Measurements from ENCODE around the gene MYEOV. TPM values are rescaled to one million over a fixed set of nuclear protein-coding genes. Genes with fewer than 3 reads are reported as not detected.
A peak's percentile ranks its signal among the peaks of the same experiment; 100 is the strongest.

MYEOV gene
- total RNA-seq, 1 experiment from 2014 or later: 182 TPM

DNA sequence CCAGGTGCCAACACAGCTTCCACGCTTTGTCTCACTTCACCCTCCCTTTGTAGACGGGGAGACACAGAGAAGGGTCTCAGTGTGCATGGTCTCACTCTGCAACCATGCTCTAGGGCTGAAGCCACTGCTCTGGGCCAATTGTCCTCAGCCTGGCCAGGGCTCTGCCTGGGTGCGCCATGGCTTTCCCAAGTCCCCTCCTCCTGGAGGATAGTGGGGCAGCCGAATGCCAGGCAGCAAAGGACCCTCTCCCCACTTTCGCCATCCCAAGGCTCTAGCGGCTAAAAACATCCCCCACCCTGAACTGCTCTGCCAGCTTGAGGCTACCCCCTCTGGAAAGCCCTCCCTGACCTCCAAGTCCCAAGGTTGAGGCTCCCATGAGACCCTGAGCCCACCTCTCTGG, 20.4 kb upstream of the MYEOV start:
- peak overlapping the region; percentile 90 for H3K27ac ChIP-seq
- POLR2A ChIA-PET (ENCODE audit: unreplicated experiment): no interaction called here
- intact Hi-C loops (cut with micrococcal nuclease; ENCODE audit: unreplicated experiment): no loop called here

DNA sequence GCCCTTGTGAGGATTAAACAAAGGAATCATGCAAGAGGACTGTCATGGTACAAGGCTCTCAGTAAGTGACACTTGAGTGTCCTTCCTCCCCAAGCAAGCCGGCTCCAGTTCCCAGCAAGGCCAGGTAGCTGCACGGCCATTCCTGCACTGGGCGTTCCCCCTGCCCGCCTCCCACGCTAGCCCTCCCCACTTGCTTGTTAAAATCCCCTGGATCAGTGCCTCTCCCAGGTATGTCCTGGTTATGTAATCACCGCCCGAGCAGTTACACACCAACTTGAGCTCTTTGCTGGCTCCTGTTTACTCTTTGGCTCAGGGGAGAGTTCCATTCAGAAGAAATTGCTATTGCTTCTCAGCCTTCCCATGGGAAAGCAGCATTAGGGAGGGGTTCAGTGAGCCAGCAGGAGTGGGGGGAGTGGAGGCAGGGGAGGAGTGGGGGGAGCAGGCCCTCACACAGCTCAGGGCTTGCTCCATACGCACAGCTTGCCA, 19.4 kb upstream of the MYEOV start:
- Histone ChIP-seq H3K4me2 (peak overlapping the region; percentile 63), H3K9me3 (ENCODE audit: insufficient read depth, low read depth) (no peaks in the 10 kb centered on the region), H3F3A (ENCODE audit: insufficient read depth, low read depth) (peaks cover 41% of the 10 kb centered on the region), H3K36me3 (ENCODE audit: low read depth) (no peaks in the 10 kb centered on the region), H4K20me1 (ENCODE audit: insufficient read depth) (no peaks in the 10 kb centered on the region), H3K4me3 (no peak overlapping the region), H3K79me2 (ENCODE audit: low read depth) (peaks cover 30% of the 10 kb centered on the region), H3K27ac (peak overlapping the region; percentile 90), H2AFZ (no peak overlapping the region), H3K27me3 (ENCODE audit: insufficient read depth, low read depth) (no peaks in the 10 kb centered on the region), H3K9me2 (ENCODE audit: insufficient read depth) (no peaks in the 10 kb centered on the region), H3K4me1 (replicated peaks; ENCODE audit: insufficient read depth) (peaks cover 65% of the 10 kb centered on the region)
- TF ChIP-seq, protein P1, sequence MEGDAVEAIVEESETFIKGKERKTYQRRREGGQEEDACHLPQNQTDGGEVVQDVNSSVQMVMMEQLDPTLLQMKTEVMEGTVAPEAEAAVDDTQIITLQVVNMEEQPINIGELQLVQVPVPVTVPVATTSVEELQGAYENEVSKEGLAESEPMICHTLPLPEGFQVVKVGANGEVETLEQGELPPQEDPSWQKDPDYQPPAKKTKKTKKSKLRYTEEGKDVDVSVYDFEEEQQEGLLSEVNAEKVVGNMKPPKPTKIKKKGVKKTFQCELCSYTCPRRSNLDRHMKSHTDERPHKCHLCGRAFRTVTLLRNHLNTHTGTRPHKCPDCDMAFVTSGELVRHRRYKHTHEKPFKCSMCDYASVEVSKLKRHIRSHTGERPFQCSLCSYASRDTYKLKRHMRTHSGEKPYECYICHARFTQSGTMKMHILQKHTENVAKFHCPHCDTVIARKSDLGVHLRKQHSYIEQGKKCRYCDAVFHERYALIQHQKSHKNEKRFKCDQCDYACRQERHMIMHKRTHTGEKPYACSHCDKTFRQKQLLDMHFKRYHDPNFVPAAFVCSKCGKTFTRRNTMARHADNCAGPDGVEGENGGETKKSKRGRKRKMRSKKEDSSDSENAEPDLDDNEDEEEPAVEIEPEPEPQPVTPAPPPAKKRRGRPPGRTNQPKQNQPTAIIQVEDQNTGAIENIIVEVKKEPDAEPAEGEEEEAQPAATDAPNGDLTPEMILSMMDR (conservative IDR thresholded peaks at IDR 0.05): no peak
- no peak for TF ChIP-seq EZH2 (IDR thresholded peaks at IDR 0.05; ENCODE audit: low read depth)
- intact Hi-C loops (cut with micrococcal nuclease; ENCODE audit: unreplicated experiment): loop anchor here (1.0 kb wide), 1 partner anchor 24 kb away; no protein-coding TSS in a partner anchor
- no TSS peak for BruUV-seq (replicated peaks)
- POLR2A ChIA-PET (ENCODE audit: unreplicated experiment): interaction anchor here (0.6 to 1.1 kb wide), 12 partner anchors 13 to 933 kb away, joined by 3 to 17 read pairs (median 5); partner anchors contain the start of gene MYEOV
- CTCF ChIA-PET: interaction anchor here (0.6 to 0.8 kb wide), 3 partner anchors 22 to 134 kb away, joined by 3 read pairs; no protein-coding TSS in a partner anchor
- DNase-seq: peak; percentile 95 to 99

More for the DNA sequence above, 20.4 kb upstream of the MYEOV start:
- Histone ChIP-seq H3K4me1 (replicated peaks; ENCODE audit: insufficient read depth) (peaks cover 55% of the 10 kb centered on the region), H3K4me3 (no peak overlapping the region), H3K9me3 (ENCODE audit: insufficient read depth, low read depth) (no peaks in the 10 kb centered on the region), H3K27me3 (ENCODE audit: insufficient read depth, low read depth) (no peaks in the 10 kb centered on the region), H3K36me3 (ENCODE audit: low read depth) (no peaks in the 10 kb centered on the region), H3K9me2 (ENCODE audit: insufficient read depth) (no peaks in the 10 kb centered on the region), H3K4me2 (peak overlapping the region; percentile 58), H3K79me2 (ENCODE audit: low read depth) (peaks cover 20% of the 10 kb centered on the region), H3F3A (ENCODE audit: insufficient read depth, low read depth) (peaks cover 33% of the 10 kb centered on the region), H4K20me1 (ENCODE audit: insufficient read depth) (no peaks in the 10 kb centered on the region), H2AFZ (no peak overlapping the region)
- CTCF ChIA-PET: no interaction called here
- DNase-seq: no peak
- no peak for TF ChIP-seq EZH2 (IDR thresholded peaks at IDR 0.05; ENCODE audit: low read depth)
- TF ChIP-seq, protein P1 (conservative IDR thresholded peaks at IDR 0.05): no peak
- no TSS peak for BruUV-seq (replicated peaks)

DNA sequence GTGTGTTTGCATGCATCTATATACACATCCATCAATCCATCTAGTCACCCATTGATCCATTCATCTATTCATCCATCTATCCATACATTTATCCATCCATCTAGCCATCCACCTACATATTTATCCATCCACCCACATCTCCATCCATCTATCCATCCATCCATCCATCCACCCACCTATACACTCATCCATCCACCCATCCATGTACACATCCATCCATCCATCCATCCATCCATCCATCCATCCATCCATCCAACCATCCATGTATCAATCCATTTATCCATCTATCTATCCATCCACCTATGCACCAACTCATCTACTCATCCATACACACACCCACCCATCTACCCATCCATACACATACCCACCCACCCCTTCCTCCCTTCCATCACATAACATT, 18.8 kb upstream of the MYEOV start:
- Histone ChIP-seq H3K9me2 (ENCODE audit: insufficient read depth) (no peaks in the 10 kb centered on the region), H3K4me2 (peak overlapping the region; percentile 63), H3K4me3 (no peak overlapping the region), H2AFZ (no peak overlapping the region), H3K27ac (peak overlapping the region; percentile 90), H4K20me1 (ENCODE audit: insufficient read depth) (no peaks in the 10 kb centered on the region), H3K27me3 (ENCODE audit: insufficient read depth, low read depth) (no peaks in the 10 kb centered on the region), H3K79me2 (ENCODE audit: low read depth) (peaks cover 30% of the 10 kb centered on the region), H3K36me3 (ENCODE audit: low read depth) (no peaks in the 10 kb centered on the region), H3F3A (ENCODE audit: insufficient read depth, low read depth) (peaks cover 45% of the 10 kb centered on the region), H3K4me1 (replicated peaks; ENCODE audit: insufficient read depth) (peaks cover 70% of the 10 kb centered on the region), H3K9me3 (ENCODE audit: insufficient read depth, low read depth) (no peaks in the 10 kb centered on the region)
- TF ChIP-seq, protein P1 (conservative IDR thresholded peaks at IDR 0.05): no peak
- no peak for TF ChIP-seq EZH2 (IDR thresholded peaks at IDR 0.05; ENCODE audit: low read depth)
- intact Hi-C loops (cut with micrococcal nuclease; ENCODE audit: unreplicated experiment): no loop called here
- ChIA-PET POLR2A (ENCODE audit: unreplicated experiment) (interaction anchor here (0.6 to 1.1 kb wide), 7 partner anchors 13 to 375 kb away, joined by 3 to 17 read pairs (median 5); partner anchors contain the start of gene MYEOV), CTCF (interaction anchor here (0.6 kb wide), 2 partner anchors 134 to 591 kb away, joined by 3 to 9 read pairs; partner anchors contain the start of gene GAL)
- DNase-seq: no peak
- no TSS peak for BruUV-seq (replicated peaks)
